ENCODE measurements around the gene RIN1. TPM values are rescaled to one million over a fixed set of nuclear protein-coding genes. Genes with fewer than 3 reads are reported as not detected.

RIN1 gene
- total RNA-seq, 1 experiment from 2014 or later: 5.4 TPM

GRCh38 chr11:66309475-66309874 lies 26.8 kb downstream of the RIN1 start:
- H3T11ph ChIP-seq (ENCODE audit: low read length): no peak overlapping the region
- TF ChIP-seq CTCF (conservative IDR thresholded peaks at IDR 0.05): no peak
- H3K27ac ChIP-seq (ENCODE audit: insufficient read length, low read depth, low read length): no peak overlapping the region
- no peak overlapping the region for H3K9ac ChIP-seq (ENCODE audit: extremely low read depth, insufficient read length, low read length)
- H2AK5ac ChIP-seq (ENCODE audit: insufficient read length, low read length): no peak overlapping the region
- H4K8ac ChIP-seq (replicated peaks; ENCODE audit: insufficient read length, low read depth, low read length): no peak overlapping the region
- no peaks in the 10 kb centered on the region for H3K27me3 ChIP-seq (ENCODE audit: insufficient read depth, low read length)
- H2BK15ac ChIP-seq (ENCODE audit: low read depth, low read length): no peak overlapping the region
- no peak overlapping the region for H3K4me2 ChIP-seq (ENCODE audit: insufficient read depth, insufficient read length, low read length)
- peaks cover 16% of the 10 kb centered on the region for H3K27me3 Mint-ChIP-seq (ENCODE audit: low read depth)
- H2BK5ac ChIP-seq (ENCODE audit: insufficient read length, low read length): no peak overlapping the region
- no peak for DNase-seq
- WGBS (ENCODE audit: extremely low coverage, insufficient read length, low lambda C conversion rate): no CpG with 5 or more reads among the region's 3 CpGs
- H3K36me3 Mint-ChIP-seq (ENCODE audit: insufficient read depth in 1 of 3, low read depth in 3 of 3): no peaks in the 10 kb centered on the region
- H3K4ac ChIP-seq (ENCODE audit: low read depth, low read length): no peak overlapping the region
- no peaks in the 10 kb centered on the region for H3K9me3 ChIP-seq (ENCODE audit: control insufficient read depth, low read depth, low read length)
- H4K20me1 ChIP-seq (ENCODE audit: control insufficient read depth, insufficient read depth, insufficient read length): no peaks in the 10 kb centered on the region
- no peaks in the 10 kb centered on the region for H3K4me1 ChIP-seq (ENCODE audit: insufficient read depth, low read length)
- H3K79me2 ChIP-seq (ENCODE audit: insufficient read depth, low read length): no peaks in the 10 kb centered on the region
- no peak overlapping the region for H2AFZ ChIP-seq (ENCODE audit: low read length)
- H3K9me3 Mint-ChIP-seq: no peaks in the 10 kb centered on the region; a peak in 1 of 5 replicates
- H3K23ac ChIP-seq (ENCODE audit: insufficient read length, low read depth, low read length): no peak overlapping the region
- H2BK120ac ChIP-seq (ENCODE audit: low read depth, low read length, poor library complexity, severe bottlenecking): no peak overlapping the region
- H3K14ac ChIP-seq (ENCODE audit: insufficient read depth, low read length): no peak overlapping the region
- no peak overlapping the region for H3K56ac ChIP-seq (ENCODE audit: insufficient read length, low read depth, low read length)
- H2BK12ac ChIP-seq (ENCODE audit: insufficient read length, low read depth, low read length): no peak overlapping the region
- H3K4me1 Mint-ChIP-seq: peaks cover 10 to 19% of the 10 kb centered on the region in 2 experiments
- H4K91ac ChIP-seq (ENCODE audit: insufficient read length, low read depth, low read length): no peak overlapping the region
- H4K5ac ChIP-seq (ENCODE audit: insufficient read length, low read depth, low read length): no peak overlapping the region
- no peaks in the 10 kb centered on the region for H3K79me1 ChIP-seq (ENCODE audit: insufficient read depth, low read depth, low read length, poor library complexity, severe bottlenecking)
- H3K4me3 Mint-ChIP-seq: no peak overlapping the region
- no peak overlapping the region for H3K27ac Mint-ChIP-seq
- H2BK20ac ChIP-seq (ENCODE audit: low read depth, low read length, poor library complexity, severe bottlenecking): no peak overlapping the region
- H3K23me2 ChIP-seq (ENCODE audit: insufficient read length, low read depth, low read length, poor library complexity, severe bottlenecking): peaks cover 12% of the 10 kb centered on the region
- H3K18ac ChIP-seq (ENCODE audit: insufficient read length, low read depth, low read length): no peak overlapping the region

All from H9 (cell line).